ENCODE results near the gene BIN1.

DNA sequence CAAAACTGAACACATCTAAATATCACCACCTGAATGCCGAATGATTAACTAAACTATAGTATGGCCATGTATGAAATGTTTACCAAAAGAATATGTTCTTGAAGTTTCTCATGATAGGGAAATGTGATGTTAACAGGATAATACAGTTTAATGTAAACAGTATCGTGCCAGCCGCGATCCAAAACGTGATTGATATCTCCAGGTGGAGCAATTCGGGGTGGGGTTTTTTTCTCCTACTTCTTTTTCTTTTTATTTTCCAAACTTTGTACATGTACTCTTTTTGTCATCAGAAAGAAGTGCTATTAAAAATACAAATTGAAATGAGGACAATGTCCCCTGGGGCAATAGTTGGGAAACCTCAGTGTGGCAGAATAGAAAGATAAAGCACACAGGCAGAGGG lies 4.0 kb upstream of the BIN1 start:
- no peak for TF ChIP-seq POU2F2 (IDR thresholded peaks at IDR 0.05; ENCODE audit: low read depth, low read length)
- no peak for TF ChIP-seq TAF1 (IDR thresholded peaks at IDR 0.05; ENCODE audit: low read depth, low read length)
- no peak for TF ChIP-seq POLR2AphosphoS5 (IDR thresholded peaks at IDR 0.05; ENCODE audit: low read depth, low read length)
- no peak for TF ChIP-seq POLR2A (IDR thresholded peaks at IDR 0.05; ENCODE audit: low read depth, low read length)
- no peak for TF ChIP-seq SPI1 (IDR thresholded peaks at IDR 0.05; ENCODE audit: low read depth, low read length)
- no peak for TF ChIP-seq PAX5 (IDR thresholded peaks at IDR 0.05; ENCODE audit: insufficient read depth, low read length, severe bottlenecking)

Data from GM12891 (cell line).